Measurements from ENCODE around the gene PUS1. TPM values are rescaled to one million over a fixed set of nuclear protein-coding genes. Genes with fewer than 3 reads are reported as not detected.

Gene PUS1
- total and polyA plus RNA-seq, 8 donors, result 7.6 to 35.4 (median 14.7) TPM

- no peak for TF ChIP-seq CTCF (IDR thresholded peaks at IDR 0.05)
- Histone ChIP-seq H3K4me1 (no peaks in the 10 kb centered on the region), H3K27ac (no peak overlapping the region), H3K36me3 (peaks cover 0 to 37% (median 27%) of the 10 kb centered on the region in 3 donors), H3K9me3 (no peaks in the 10 kb centered on the region), H3K27me3 (no peaks in the 10 kb centered on the region), H3K4me3 (no peak overlapping the region)
- 83 to 85% methylated on average over 28 to 29 of the region's 29 CpGs for WGBS, 2 donors
- intact Hi-C loops (cut with DNase I), result no loop called here
- peak in 3 of 4 donors; percentile 4 to 22 (median 17) for ATAC-seq
- no peak for FAIRE-seq
- peak in 2 of 6 donors; percentile 15 to 83 for DNase-seq
These were observed 7.0 kb upstream of the PUS1 start for GRCh38 chr12:131921866-131922769.

GRCh38 chr12:131922772-131923171 lies 6.3 kb upstream of the PUS1 start:
- ATAC-seq, result no peak
- Histone ChIP-seq H3K27me3 (no peaks in the 10 kb centered on the region), H3K9me3 (no peaks in the 10 kb centered on the region), H3K4me3 (no peak overlapping the region), H3K4me1 (no peaks in the 10 kb centered on the region), H3K27ac (no peak overlapping the region), H3K36me3 (peaks cover 0 to 32% (median 27%) of the 10 kb centered on the region in 3 donors)
- no peak for TF ChIP-seq CTCF (IDR thresholded peaks at IDR 0.05)
- WGBS, 2 donors, result 89 to 90% methylated on average over 13 of the region's 13 CpGs
- FAIRE-seq, result no peak
- intact Hi-C loops (cut with DNase I), result no loop called here
- peak in 1 of 6 donors; percentile 14 for DNase-seq

- no peaks in the 10 kb centered on the region for H3K27me3 ChIP-seq
- DNase-seq (peak in 1 of 6 donors; percentile 21), FAIRE-seq (no peak), ATAC-seq (no peak)
- intact Hi-C loops (cut with DNase I), result no loop called here
- H3K36me3 ChIP-seq, result peaks cover 0 to 30% (median 27%) of the 10 kb centered on the region in 3 donors
- 84 to 85% methylated on average over 11 of the region's 11 CpGs for WGBS, 2 donors
- H3K4me3 ChIP-seq, result no peak overlapping the region
- no peak for TF ChIP-seq CTCF (IDR thresholded peaks at IDR 0.05)
- H3K4me1 ChIP-seq, result no peaks in the 10 kb centered on the region
- no peaks in the 10 kb centered on the region for H3K9me3 ChIP-seq
- no peak overlapping the region for H3K27ac ChIP-seq
These were observed 5.8 kb upstream of the PUS1 start for GRCh38 chr12:131923260-131923659.

- peaks cover 3 to 5% (median 4%) of the 10 kb centered on the region in 3 donors for H3K36me3 ChIP-seq
- DNase-seq (peak in 3 of 6 donors; percentile 27 to 81 (median 69)), ATAC-seq (no peak), FAIRE-seq (no peak)
- H3K9me3 ChIP-seq, result no peaks in the 10 kb centered on the region
- no peaks in the 10 kb centered on the region for H3K27me3 ChIP-seq
- H3K27ac ChIP-seq, result no peak overlapping the region
- WGBS, 2 donors, result 77 to 95% methylated on average over 23 to 24 of the region's 24 CpGs
- TF ChIP-seq CTCF (IDR thresholded peaks at IDR 0.05), result no peak
- intact Hi-C loops (cut with DNase I), result no loop called here
- peaks cover 0 to 3% (median 0%) of the 10 kb centered on the region in 3 donors for H3K4me1 ChIP-seq
- no peak overlapping the region for H3K4me3 ChIP-seq
These were observed 1.7 kb upstream of the PUS1 start for GRCh38 chr12:131927110-131928079.
